Fibroblast of lung (primary cell): Measurements from ENCODE around the gene SKIC3.

Experiments
- EZH2 ChIP-seq: IDR thresholded peaks from 2 replicates; pipeline ENCODE4 v1.5.1; 2012; ENCODE audit warnings: low read length, control low read depth, mild to moderate bottlenecking; ENCODE audit errors: missing control alignments
- TF ChIP-seq, protein P1 (sequence below), 2 donors: IDR thresholded peaks in 1 of 2; conservative IDR thresholded peaks in 1 of 2; 1 replicate in 1 of 2; 2 replicates in 1 of 2; pipeline ENCODE4 v1.5.1; 2011 to 2012; ENCODE audit warnings: low read length in 2 of 2, control low read depth in 1 of 2, inconsistent platforms in 1 of 2, low read depth in 1 of 2, mild to moderate bottlenecking in 1 of 2

DNA sequence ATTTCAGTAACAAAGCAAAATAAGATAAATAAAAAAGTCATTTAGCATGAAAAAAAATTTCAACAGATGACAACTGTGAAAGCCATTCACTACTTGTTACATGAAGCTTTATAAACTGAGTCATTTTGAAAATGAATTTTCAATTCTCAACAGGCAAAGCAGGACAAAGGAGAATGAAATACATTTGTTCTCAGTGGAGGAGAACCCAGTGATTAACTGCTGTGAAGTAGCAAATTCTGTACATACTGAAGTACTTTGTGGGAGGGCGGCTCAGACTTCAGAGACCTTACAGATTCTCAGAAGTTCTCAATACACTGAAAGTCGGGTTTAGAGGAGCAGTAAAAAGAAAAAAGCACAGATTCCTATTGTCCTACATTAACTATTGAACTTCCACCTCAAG, 21.7 kb downstream of the SKIC3 start:
- TF ChIP-seq, protein P1, sequence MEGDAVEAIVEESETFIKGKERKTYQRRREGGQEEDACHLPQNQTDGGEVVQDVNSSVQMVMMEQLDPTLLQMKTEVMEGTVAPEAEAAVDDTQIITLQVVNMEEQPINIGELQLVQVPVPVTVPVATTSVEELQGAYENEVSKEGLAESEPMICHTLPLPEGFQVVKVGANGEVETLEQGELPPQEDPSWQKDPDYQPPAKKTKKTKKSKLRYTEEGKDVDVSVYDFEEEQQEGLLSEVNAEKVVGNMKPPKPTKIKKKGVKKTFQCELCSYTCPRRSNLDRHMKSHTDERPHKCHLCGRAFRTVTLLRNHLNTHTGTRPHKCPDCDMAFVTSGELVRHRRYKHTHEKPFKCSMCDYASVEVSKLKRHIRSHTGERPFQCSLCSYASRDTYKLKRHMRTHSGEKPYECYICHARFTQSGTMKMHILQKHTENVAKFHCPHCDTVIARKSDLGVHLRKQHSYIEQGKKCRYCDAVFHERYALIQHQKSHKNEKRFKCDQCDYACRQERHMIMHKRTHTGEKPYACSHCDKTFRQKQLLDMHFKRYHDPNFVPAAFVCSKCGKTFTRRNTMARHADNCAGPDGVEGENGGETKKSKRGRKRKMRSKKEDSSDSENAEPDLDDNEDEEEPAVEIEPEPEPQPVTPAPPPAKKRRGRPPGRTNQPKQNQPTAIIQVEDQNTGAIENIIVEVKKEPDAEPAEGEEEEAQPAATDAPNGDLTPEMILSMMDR (conservative IDR thresholded peaks at IDR 0.05 in 1 of 2, IDR thresholded peaks at IDR 0.05 in 1 of 2; ENCODE audit: low read depth in 1 of 2, low read length in 2 of 2), result no peak
- TF ChIP-seq EZH2, result no peak
